Ascending aorta (tissue), 2 donors: ENCODE results near the gene ANGPT4. TPM values are rescaled to one million over a fixed set of nuclear protein-coding genes. Genes with fewer than 3 reads are reported as not detected.
"Not testable (repeated sequence)": the region's sequence is repeated elsewhere in the genome, so short reads cannot be mapped to it uniquely, and the experiment has no call there.

Experiments
- DNase-seq, 2 donors: peaks; one replicate each; pipeline ENCODE4 v3.0.0-alpha.2; 2019; ENCODE audit warnings: low spot score in 2 of 2
- H3K27ac ChIP-seq, 2 donors: fragments of 200-600 bp; sonication (generic); one replicate each; pipeline ENCODE4 v1.5.1; 2016 to 2017; ENCODE audit warnings: mild to moderate bottlenecking in 1 of 2
- H3K27me3 ChIP-seq: fragments of 200-600 bp; sonication (generic); one replicate; pipeline ENCODE4 v1.5.1; 2017
- H3K36me3 ChIP-seq, 2 donors: fragments of 200-600 bp; sonication (generic); one replicate each; pipeline ENCODE4 v1.5.1; 2016
- H3K4me1 ChIP-seq, 2 donors: fragments of 200-600 bp; sonication (generic); one replicate each; pipeline ENCODE4 v1.5.1; 2016 to 2017; ENCODE audit warnings: mild to moderate bottlenecking in 1 of 2
- H3K4me3 ChIP-seq, 2 donors: fragments of 200-600 bp; sonication (generic); one replicate each; pipeline ENCODE4 v1.5.1; 2016 to 2017; ENCODE audit warnings: mild to moderate bottlenecking in 1 of 2
- H3K9me3 ChIP-seq, 2 donors: fragments of 200-600 bp; sonication (generic); one replicate each; pipeline ENCODE4 v1.5.1; 2016
- CTCF ChIP-seq, 3 experiments: fragments of 200-600 bp in 2 of 3; fragments of 450-650 bp in 1 of 3; sonication (generic) in 2 of 3; IDR thresholded peaks; one replicate each; pipeline ENCODE4 v1.5.1; 2016 to 2019; ENCODE audit warnings: antibody characterized with exemption in 3 of 3, mild to moderate bottlenecking in 1 of 3, moderate library complexity in 1 of 3
- intact Hi-C: fragments of 100-400 bp; cut with DNase I; formaldehyde crosslinking; loops from one replicate; pipeline ENCODE4 v1.15.1; 2023
- total RNA-seq: library from RNA; depleted of rRNA; stranded (reverse); fragments of >200 nt; gene quantifications from one replicate; pipeline ENCODE4 v1.1.0, GENCODE V29; 2016

The ANGPT4 gene
- total RNA-seq, 1 donor from 2014 or later, result 5.7 TPM

- Histone ChIP-seq H3K9me3 (no peaks in the 10 kb centered on the region), H3K27me3 (no peaks in the 10 kb centered on the region), H3K36me3 (no peaks in the 10 kb centered on the region), H3K27ac (no peak overlapping the region), H3K4me3 (no peak overlapping the region), H3K4me1 (peaks cover 4 to 11% of the 10 kb centered on the region in 2 donors)
- intact Hi-C loops, result loop anchor here (5.0 to 10.0 kb wide), 5 partner anchors 423 to 1275 kb away; partner anchors contain the start of genes NSFL1C, RBCK1, SDCBP2 and STK35
- DNase-seq, result peak in 1 of 2 donors; percentile 45
- no peak for TF ChIP-seq CTCF (IDR thresholded peaks at IDR 0.05)
These were observed 86.1 kb downstream of the ANGPT4 start for GRCh38 chr20:830011-830521.

- intact Hi-C loops, result no loop called here
- no peak overlapping the region for H3K4me3 ChIP-seq
- H3K4me1 ChIP-seq, result peaks cover 4 to 6% of the 10 kb centered on the region in 2 donors
- H3K27ac ChIP-seq, result no peak overlapping the region
- H3K36me3 ChIP-seq, result no peaks in the 10 kb centered on the region
- H3K9me3 ChIP-seq, result no peaks in the 10 kb centered on the region
- H3K27me3 ChIP-seq, result no peaks in the 10 kb centered on the region
- DNase-seq, result peak in 1 of 2 donors; percentile 38
- no peak for TF ChIP-seq CTCF (IDR thresholded peaks at IDR 0.05)
These were observed 86.6 kb downstream of the ANGPT4 start for GRCh38 chr20:829551-829950.

- H3K4me3 ChIP-seq, result no peak overlapping the region
- no peaks in the 10 kb centered on the region for H3K9me3 ChIP-seq
- H3K36me3 ChIP-seq, result no peaks in the 10 kb centered on the region
- H3K27ac ChIP-seq, result no peak overlapping the region
- H3K27me3 ChIP-seq, result no peaks in the 10 kb centered on the region
- peak in 1 of 2 donors; percentile 31 for DNase-seq
- TF ChIP-seq CTCF (IDR thresholded peaks at IDR 0.05), result no peak
- H3K4me1 ChIP-seq, result peaks cover 0 to 2% of the 10 kb centered on the region in 2 donors
- intact Hi-C loops, result no loop called here
These were observed 87.1 kb downstream of the ANGPT4 start for GRCh38 chr20:828987-829386.

GRCh38 chr20:827981-828380 is 88.2 kb downstream of the ANGPT4 start:
- H3K27me3 ChIP-seq, intact Hi-C loops, H3K27ac ChIP-seq, H3K36me3 ChIP-seq, H3K9me3 ChIP-seq, H3K4me1 ChIP-seq, DNase-seq, H3K4me3 ChIP-seq: not testable (repeated sequence)

GRCh38 chr20:826695-827323 is 89.3 kb downstream of the ANGPT4 start:
- Histone ChIP-seq H3K4me1 (no peaks in the 10 kb centered on the region), H3K27ac (no peak overlapping the region), H3K9me3 (no peaks in the 10 kb centered on the region), H3K4me3 (no peak overlapping the region), H3K36me3 (no peaks in the 10 kb centered on the region), H3K27me3 (no peaks in the 10 kb centered on the region)
- DNase-seq, result peak in 1 of 2 donors; percentile 22
- intact Hi-C loops, result no loop called here
- TF ChIP-seq CTCF (IDR thresholded peaks at IDR 0.05), result no peak

- Histone ChIP-seq H3K27me3 (no peaks in the 10 kb centered on the region), H3K4me3 (no peak overlapping the region), H3K36me3 (no peaks in the 10 kb centered on the region), H3K9me3 (no peaks in the 10 kb centered on the region), H3K4me1 (no peaks in the 10 kb centered on the region), H3K27ac (no peak overlapping the region)
- no peak for TF ChIP-seq CTCF (IDR thresholded peaks at IDR 0.05)
- intact Hi-C loops, result no loop called here
- DNase-seq, result peak in 1 of 2 donors; percentile 39
These were observed 90.3 kb downstream of the ANGPT4 start for GRCh38 chr20:825710-826421.
